ENCODE measurements around the gene TP53I3.

- no peak for TF ChIP-seq BHLHE40 (IDR thresholded peaks at IDR 0.05; ENCODE audit: borderline replicate concordance)
- no peak for TF ChIP-seq NFRKB (IDR thresholded peaks at IDR 0.05)
- no peak for TF ChIP-seq SUZ12 (IDR thresholded peaks at IDR 0.05)
- no peak for TF ChIP-seq FOXK2 (IDR thresholded peaks at IDR 0.05)
- TF ChIP-seq PKNOX1 (IDR thresholded peaks at IDR 0.05): no peak
- TF ChIP-seq ELF4 (IDR thresholded peaks at IDR 0.05): no peak
- TF ChIP-seq CTBP1 (IDR thresholded peaks at IDR 0.05; ENCODE audit: borderline replicate concordance): no peak
- TF ChIP-seq FOXM1 (IDR thresholded peaks at IDR 0.05; ENCODE audit: borderline replicate concordance): no peak
- TF ChIP-seq SP1 (IDR thresholded peaks at IDR 0.05): no peak
- TF ChIP-seq LEF1 (IDR thresholded peaks at IDR 0.05; ENCODE audit: borderline replicate concordance): no peak
- no peak for TF ChIP-seq FOXA1 (IDR thresholded peaks at IDR 0.05)
- TF ChIP-seq L3MBTL2 (conservative IDR thresholded peaks at IDR 0.05): no peak
Measured at GRCh38 chr2:24065341-24065740, 19.3 kb downstream of the TP53I3 start.

Data from HEK293T (cell line).